Mesendoderm (in vitro differentiated cells): ENCODE results near the gene SYK.

Experiments used
- DNase-seq: peaks from one replicate; pipeline ENCODE4 v3.0.0; 2013
- H2AK5ac ChIP-seq: 2 replicates; pipeline ENCODE4 v1.6.1; 2013; ENCODE audit warnings: low read length, inconsistent platforms
- H2BK120ac ChIP-seq: 2 replicates; pipeline ENCODE4 v1.6.1; 2013; ENCODE audit warnings: low read depth, mild to moderate bottlenecking, low read length, moderate library complexity, mixed read lengths
- H2BK15ac ChIP-seq: replicated peaks from 2 replicates; pipeline ENCODE4 v1.6.1; 2013; ENCODE audit warnings: low read depth, mild to moderate bottlenecking, moderate library complexity
- H2BK5ac ChIP-seq: 2 replicates; pipeline ENCODE4 v1.6.1; 2013; ENCODE audit warnings: low read length, inconsistent platforms
- H3K18ac ChIP-seq: 2 replicates; pipeline ENCODE4 v1.6.1; 2013; ENCODE audit warnings: mild to moderate bottlenecking, low read length, mixed read lengths
- H3K23ac ChIP-seq: one replicate; pipeline ENCODE4 v1.6.1; 2013; ENCODE audit warnings: low read length
- H3K27ac ChIP-seq: 2 replicates; pipeline ENCODE4 v1.5.1; 2013; ENCODE audit warnings: low read depth, mild to moderate bottlenecking, inconsistent platforms, low read length, moderate library complexity
- H3K27me3 ChIP-seq: 2 replicates; pipeline ENCODE4 v1.6.1; 2013; ENCODE audit warnings: low read length, control low read depth, mild to moderate bottlenecking, inconsistent platforms; ENCODE audit not compliant: insufficient read depth, poor library complexity
- H3K36me3 ChIP-seq: 2 replicates; pipeline ENCODE4 v1.6.1; 2013; ENCODE audit warnings: low read length, inconsistent platforms; ENCODE audit not compliant: control insufficient read depth, insufficient read depth
- H3K4ac ChIP-seq: one replicate; pipeline ENCODE4 v1.6.1; 2013; ENCODE audit warnings: low read depth, mild to moderate bottlenecking, low read length, moderate library complexity
- H3K4me1 ChIP-seq: 2 replicates; pipeline ENCODE4 v1.6.1; 2013; ENCODE audit warnings: low read depth, low read length, inconsistent platforms; ENCODE audit not compliant: control insufficient read depth
- H3K4me2 ChIP-seq: 2 replicates; pipeline ENCODE4 v1.6.1; 2013; ENCODE audit warnings: low read length
- H3K4me3 ChIP-seq: 2 replicates; pipeline ENCODE4 v1.5.1; 2013; ENCODE audit warnings: mild to moderate bottlenecking, low read length
- H3K56ac ChIP-seq: one replicate; pipeline ENCODE4 v1.6.1; 2013; ENCODE audit warnings: low read length
- H3K79me1 ChIP-seq: 2 replicates; pipeline ENCODE4 v1.6.1; 2013; ENCODE audit warnings: low read length, inconsistent platforms
- H3K79me2 ChIP-seq: 2 replicates; pipeline ENCODE4 v1.6.1; 2013; ENCODE audit warnings: mild to moderate bottlenecking, low read length; ENCODE audit not compliant: control insufficient read depth, insufficient read depth
- H3K9ac ChIP-seq: 2 replicates; pipeline ENCODE4 v1.6.1; 2013; ENCODE audit warnings: low read length, inconsistent platforms
- H4K5ac ChIP-seq: one replicate; pipeline ENCODE4 v1.6.1; 2013; ENCODE audit warnings: low read length
- H4K8ac ChIP-seq: one replicate; pipeline ENCODE4 v1.6.1; 2013; ENCODE audit warnings: low read depth, mild to moderate bottlenecking, control low read depth, low read length, moderate library complexity
- WGBS: extraction: QIAGEN DNeasy Blood & Tissue Kit; methylation state at CpG from one replicate; pipeline ENCODE4 v1.1.7; 2013; ENCODE audit warnings: low lambda C conversion rate, missing lambda C conversion rate; ENCODE audit not compliant: insufficient coverage; ENCODE audit errors: extremely low coverage; 5-methylcytosine and 5-hydroxymethylcytosine counted together

The SYK gene

GRCh38 chr9:90940280-90940679, 138.7 kb downstream of the SYK start:
- Histone ChIP-seq H4K8ac (no peak overlapping the region), H2BK5ac (no peak overlapping the region), H4K5ac (no peak overlapping the region), H3K4me3 (no peak overlapping the region), H3K4me1 (no peaks in the 10 kb centered on the region), H2BK15ac (no peak overlapping the region), H3K79me2 (no peaks in the 10 kb centered on the region), H3K4me2 (no peak overlapping the region), H3K27ac (no peak overlapping the region), H3K23ac (no peak overlapping the region), H3K18ac (no peak overlapping the region), H3K36me3 (no peaks in the 10 kb centered on the region), H3K4ac (no peak overlapping the region), H3K27me3 (no peaks in the 10 kb centered on the region), H3K56ac (no peak overlapping the region), H2AK5ac (no peak overlapping the region), H2BK120ac (no peak overlapping the region), H3K79me1 (no peaks in the 10 kb centered on the region), H3K9ac (no peak overlapping the region)
- DNase-seq = no peak
- WGBS = no CpG with 5 or more reads among the region's 1 CpG

- no peak overlapping the region for H3K23ac ChIP-seq
- no CpG with 5 or more reads among the region's 5 CpGs for WGBS
- no peak overlapping the region for H2BK120ac ChIP-seq
- no peak overlapping the region for H2AK5ac ChIP-seq
- H2BK15ac ChIP-seq = no peak overlapping the region
- H3K9ac ChIP-seq = no peak overlapping the region
- H3K56ac ChIP-seq = no peak overlapping the region
- no peak overlapping the region for H3K4me3 ChIP-seq
- no peak for DNase-seq
- no peaks in the 10 kb centered on the region for H3K36me3 ChIP-seq
- H3K27me3 ChIP-seq = no peaks in the 10 kb centered on the region
- no peak overlapping the region for H4K8ac ChIP-seq
- no peaks in the 10 kb centered on the region for H3K79me2 ChIP-seq
- no peak overlapping the region for H3K18ac ChIP-seq
- H3K27ac ChIP-seq = no peak overlapping the region
- H4K5ac ChIP-seq = no peak overlapping the region
- no peak overlapping the region for H3K4ac ChIP-seq
- no peak overlapping the region for H2BK5ac ChIP-seq
- H3K4me1 ChIP-seq = no peaks in the 10 kb centered on the region
- H3K4me2 ChIP-seq = no peak overlapping the region
- no peaks in the 10 kb centered on the region for H3K79me1 ChIP-seq
These were observed 140.0 kb downstream of the SYK start for GRCh38 chr9:90941661-90942060.

GRCh38 chr9:90942555-90942954, 140.9 kb downstream of the SYK start:
- WGBS = no CpG with 5 or more reads among the region's 7 CpGs
- no peak overlapping the region for H3K9ac ChIP-seq
- no peak for DNase-seq
- H3K4me2 ChIP-seq = no peak overlapping the region
- H4K8ac ChIP-seq = no peak overlapping the region
- H3K18ac ChIP-seq = no peak overlapping the region
- no peaks in the 10 kb centered on the region for H3K36me3 ChIP-seq
- no peaks in the 10 kb centered on the region for H3K79me1 ChIP-seq
- no peak overlapping the region for H2BK120ac ChIP-seq
- no peak overlapping the region for H3K4ac ChIP-seq
- no peak overlapping the region for H2AK5ac ChIP-seq
- H3K27ac ChIP-seq = no peak overlapping the region
- no peaks in the 10 kb centered on the region for H3K79me2 ChIP-seq
- no peak overlapping the region for H4K5ac ChIP-seq
- no peak overlapping the region for H3K4me3 ChIP-seq
- no peak overlapping the region for H3K23ac ChIP-seq
- H2BK5ac ChIP-seq = no peak overlapping the region
- no peak overlapping the region for H2BK15ac ChIP-seq
- no peaks in the 10 kb centered on the region for H3K27me3 ChIP-seq
- H3K4me1 ChIP-seq = no peaks in the 10 kb centered on the region
- H3K56ac ChIP-seq = no peak overlapping the region

GRCh38 chr9:90943341-90943740, 141.7 kb downstream of the SYK start:
- no peak overlapping the region for H2AK5ac ChIP-seq
- no peak overlapping the region for H3K9ac ChIP-seq
- no peak overlapping the region for H4K8ac ChIP-seq
- H3K36me3 ChIP-seq = no peaks in the 10 kb centered on the region
- no peaks in the 10 kb centered on the region for H3K79me1 ChIP-seq
- DNase-seq = no peak
- H3K4me3 ChIP-seq = no peak overlapping the region
- H4K5ac ChIP-seq = no peak overlapping the region
- H3K4me2 ChIP-seq = no peak overlapping the region
- H3K27ac ChIP-seq = no peak overlapping the region
- no peak overlapping the region for H3K56ac ChIP-seq
- no peaks in the 10 kb centered on the region for H3K27me3 ChIP-seq
- no peaks in the 10 kb centered on the region for H3K4me1 ChIP-seq
- H2BK120ac ChIP-seq = no peak overlapping the region
- WGBS = no CpG with 5 or more reads among the region's 7 CpGs
- H3K23ac ChIP-seq = no peak overlapping the region
- no peak overlapping the region for H2BK5ac ChIP-seq
- H3K4ac ChIP-seq = no peak overlapping the region
- no peak overlapping the region for H3K18ac ChIP-seq
- no peak overlapping the region for H2BK15ac ChIP-seq
- H3K79me2 ChIP-seq = no peaks in the 10 kb centered on the region

- no peak overlapping the region for H3K27ac ChIP-seq
- H2BK5ac ChIP-seq = no peak overlapping the region
- no peaks in the 10 kb centered on the region for H3K79me1 ChIP-seq
- H3K9ac ChIP-seq = no peak overlapping the region
- no peak overlapping the region for H2BK120ac ChIP-seq
- no peaks in the 10 kb centered on the region for H3K4me1 ChIP-seq
- no peaks in the 10 kb centered on the region for H3K27me3 ChIP-seq
- no peak for DNase-seq
- no peak overlapping the region for H4K5ac ChIP-seq
- H3K4ac ChIP-seq = no peak overlapping the region
- H3K79me2 ChIP-seq = no peaks in the 10 kb centered on the region
- H2AK5ac ChIP-seq = no peak overlapping the region
- no peak overlapping the region for H3K23ac ChIP-seq
- H3K18ac ChIP-seq = no peak overlapping the region
- no peaks in the 10 kb centered on the region for H3K36me3 ChIP-seq
- H3K4me2 ChIP-seq = no peak overlapping the region
- H3K56ac ChIP-seq = no peak overlapping the region
- no peak overlapping the region for H3K4me3 ChIP-seq
- H2BK15ac ChIP-seq = no peak overlapping the region
- H4K8ac ChIP-seq = no peak overlapping the region
- no CpG with 5 or more reads among the region's 2 CpGs for WGBS
These were observed 143.7 kb downstream of the SYK start for GRCh38 chr9:90945336-90945735.

- H3K9ac ChIP-seq = no peak overlapping the region
- H3K4ac ChIP-seq = no peak overlapping the region
- WGBS = no CpG with 5 or more reads among the region's 2 CpGs
- H3K79me2 ChIP-seq = no peaks in the 10 kb centered on the region
- H3K27me3 ChIP-seq = no peaks in the 10 kb centered on the region
- H2BK120ac ChIP-seq = no peak overlapping the region
- H3K4me1 ChIP-seq = no peaks in the 10 kb centered on the region
- no peak overlapping the region for H3K23ac ChIP-seq
- H3K79me1 ChIP-seq = no peaks in the 10 kb centered on the region
- no peak overlapping the region for H3K27ac ChIP-seq
- DNase-seq = peak; percentile 13
- H4K5ac ChIP-seq = no peak overlapping the region
- H3K4me3 ChIP-seq = no peak overlapping the region
- no peak overlapping the region for H2AK5ac ChIP-seq
- H2BK15ac ChIP-seq = no peak overlapping the region
- no peak overlapping the region for H2BK5ac ChIP-seq
- H4K8ac ChIP-seq = no peak overlapping the region
- H3K36me3 ChIP-seq = no peaks in the 10 kb centered on the region
- no peak overlapping the region for H3K4me2 ChIP-seq
- H3K56ac ChIP-seq = no peak overlapping the region
- no peak overlapping the region for H3K18ac ChIP-seq
These were observed 145.4 kb downstream of the SYK start for GRCh38 chr9:90946982-90947381.
